ENCODE data around the gene TNFAIP1.

The TNFAIP1 gene

DNA sequence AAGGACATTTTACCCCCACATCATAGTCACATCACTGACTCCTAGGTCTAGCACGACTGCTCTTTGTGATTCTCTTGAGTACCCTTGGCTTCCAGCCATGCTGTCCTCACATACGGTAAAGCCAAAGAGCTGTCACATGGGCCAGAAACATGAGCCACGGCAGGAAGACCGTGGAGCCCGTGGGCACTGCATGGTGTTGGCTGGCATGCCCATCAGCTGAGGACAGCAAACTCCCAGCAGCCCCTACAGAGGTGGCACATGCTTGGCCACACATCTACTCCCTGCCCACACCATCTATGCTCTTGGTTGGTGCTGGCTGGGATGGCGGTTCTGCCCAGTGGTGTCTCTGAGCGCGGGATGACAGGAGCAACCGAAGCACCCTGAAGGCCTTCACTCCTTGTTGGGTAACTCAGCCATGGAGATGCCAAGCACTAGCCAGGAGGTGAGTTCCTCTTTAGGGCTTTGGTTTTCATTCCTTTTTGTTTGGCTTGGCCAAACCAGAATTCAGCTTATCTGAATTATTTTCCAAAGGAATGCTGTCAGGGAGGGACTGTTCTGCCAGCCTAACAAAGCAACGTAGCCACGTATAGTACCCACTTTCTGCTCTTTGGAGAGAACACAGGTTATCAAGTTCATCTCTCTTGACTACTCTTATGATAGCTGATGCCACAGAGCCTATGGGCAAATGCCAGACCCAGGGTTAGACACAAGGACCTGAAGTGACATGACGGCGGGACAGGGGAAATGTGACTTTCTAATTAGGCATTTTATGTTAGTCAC is 10.0 kb downstream of the TNFAIP1 start:
- no peak for DNase-seq (ENCODE audit: low read depth in 2 of 2)

- no peak for DNase-seq (ENCODE audit: low read depth in 2 of 2)
Observed at GRCh38 chr17:28346199-28346580, 10.6 kb downstream of the TNFAIP1 start.

DNA sequence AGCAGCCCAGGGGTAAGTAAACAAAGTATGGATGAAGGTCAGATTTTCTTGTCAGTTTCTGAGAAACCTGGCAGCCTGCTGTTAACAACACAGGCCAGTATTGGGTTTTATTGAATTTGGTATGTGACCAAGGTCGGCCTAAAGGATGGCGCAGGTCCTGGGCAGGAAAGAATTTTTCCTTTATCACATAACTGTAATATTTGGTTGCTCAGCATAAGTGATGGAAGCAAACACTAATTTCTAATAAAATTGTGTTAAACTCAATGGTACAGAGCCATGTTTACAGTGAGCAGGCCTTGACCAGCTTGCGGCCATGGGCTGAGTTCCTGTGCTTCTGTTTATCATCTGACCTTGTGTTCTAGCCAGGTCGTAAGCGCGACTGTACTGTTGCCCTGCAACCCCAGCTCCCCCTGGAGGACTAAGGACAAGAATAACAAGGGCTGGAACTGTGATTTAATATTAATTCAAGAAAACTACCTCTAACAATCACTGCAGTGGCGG is 11.2 kb downstream of the TNFAIP1 start:
- DNase-seq (ENCODE audit: low read depth in 2 of 2) = no peak

DNA sequence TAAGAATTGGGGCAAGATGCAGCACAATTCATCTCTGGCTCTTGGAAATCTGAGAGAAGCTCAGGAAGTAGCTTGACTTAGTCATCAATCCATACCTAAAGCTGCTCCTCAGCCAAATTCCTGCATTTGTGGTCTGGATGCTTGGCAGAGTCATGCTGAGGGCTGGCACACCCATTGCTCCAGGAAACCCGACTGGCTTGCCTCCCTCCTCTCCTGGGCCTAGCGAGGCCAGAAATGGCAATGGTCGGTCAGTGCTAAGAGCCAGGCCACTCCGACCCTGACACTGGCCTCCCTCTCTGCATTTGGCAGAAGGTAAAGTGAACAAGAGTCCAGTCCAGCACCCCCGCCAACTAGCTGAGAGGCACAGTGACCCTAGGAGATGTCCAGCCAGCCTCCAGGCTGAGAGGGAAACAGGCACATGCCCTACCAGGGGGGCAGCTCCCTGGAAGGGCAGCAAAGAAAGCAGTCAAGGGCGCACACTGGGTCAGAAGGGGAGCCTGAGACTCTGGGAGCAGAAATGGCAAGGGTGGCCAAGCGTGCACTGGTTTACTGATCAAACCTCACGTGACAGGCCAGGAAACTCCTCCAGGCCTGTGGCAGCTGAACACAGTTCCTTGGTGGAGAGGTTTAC is 11.8 kb downstream of the TNFAIP1 start:
- DNase-seq (ENCODE audit: low read depth in 2 of 2) = no peak

DNA sequence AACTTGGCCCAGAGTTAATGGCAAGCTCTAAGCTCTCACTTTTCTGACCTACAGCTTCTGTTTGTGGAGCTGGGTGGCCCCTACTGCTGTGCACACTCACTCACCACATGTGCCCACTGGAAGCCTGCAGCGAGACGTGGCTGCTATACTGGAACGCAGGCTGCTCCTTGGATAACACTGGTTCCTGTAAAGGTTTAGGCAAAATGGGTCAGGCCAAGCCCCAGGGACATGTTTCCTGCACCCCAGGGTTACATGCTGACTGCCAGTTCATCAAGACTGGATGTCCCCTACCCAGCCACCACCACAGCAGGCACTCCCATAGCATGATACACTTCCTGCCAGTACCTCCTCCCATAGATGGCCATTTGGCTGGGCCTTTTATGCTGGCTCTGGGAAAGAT is 13.4 kb downstream of the TNFAIP1 start:
- DNase-seq (ENCODE audit: low read depth in 2 of 2) = no peak

GRCh38 chr17:28350271-28350670 is 14.7 kb downstream of the TNFAIP1 start:
- no peak for DNase-seq (ENCODE audit: low read depth in 2 of 2)

DNA sequence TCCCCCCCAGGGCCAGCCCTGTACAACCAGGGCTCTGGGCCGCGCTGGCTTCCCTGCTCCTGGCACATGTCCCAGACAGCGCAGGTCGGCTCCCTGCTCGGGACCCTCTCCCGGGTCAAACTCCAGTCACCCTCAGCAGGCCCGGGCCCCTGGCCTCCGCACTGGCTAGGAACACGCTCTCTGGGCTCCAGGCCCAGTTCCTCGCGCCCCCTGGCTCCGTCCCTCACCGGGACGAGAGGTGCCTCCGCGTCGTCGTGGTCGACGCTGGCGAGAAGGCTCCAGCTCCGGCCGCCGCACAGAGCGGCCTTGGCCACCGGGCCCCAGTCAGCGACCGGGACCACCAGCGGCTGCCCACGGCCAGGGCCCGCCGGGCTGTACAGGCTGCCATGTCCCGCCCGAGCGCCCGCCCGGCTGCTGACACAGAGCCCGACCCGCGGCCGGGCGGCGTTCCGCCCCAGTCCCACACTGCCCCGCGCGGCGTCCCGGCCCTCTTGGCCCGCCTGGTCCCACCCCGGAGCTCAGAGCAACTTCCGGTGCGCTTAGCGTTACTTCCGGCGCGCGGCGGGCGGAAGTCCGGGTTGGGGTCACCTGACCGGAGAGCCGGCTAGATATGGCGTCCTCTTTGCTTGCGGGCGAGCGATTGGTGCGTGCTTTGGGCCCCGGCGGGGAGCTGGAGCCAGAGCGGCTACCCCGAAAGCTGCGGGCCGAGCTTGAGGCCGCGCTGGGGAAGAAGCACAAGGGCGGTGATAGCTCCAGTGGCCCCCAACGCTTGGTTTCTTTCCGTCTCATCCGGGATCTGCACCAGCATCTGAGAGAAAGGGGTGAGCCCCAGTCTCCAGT is 21.7 kb downstream of the TNFAIP1 start, which contains the start of gene POLDIP2:
Gene POLDIP2, minus strand, starts transcription at position 467 of the 840 bp plus-strand sequence. Its CDS starts 79 bp downstream, at position 388.
- DNase-seq (ENCODE audit: low read depth in 2 of 2) = peak; percentile 88 to 92

DNA sequence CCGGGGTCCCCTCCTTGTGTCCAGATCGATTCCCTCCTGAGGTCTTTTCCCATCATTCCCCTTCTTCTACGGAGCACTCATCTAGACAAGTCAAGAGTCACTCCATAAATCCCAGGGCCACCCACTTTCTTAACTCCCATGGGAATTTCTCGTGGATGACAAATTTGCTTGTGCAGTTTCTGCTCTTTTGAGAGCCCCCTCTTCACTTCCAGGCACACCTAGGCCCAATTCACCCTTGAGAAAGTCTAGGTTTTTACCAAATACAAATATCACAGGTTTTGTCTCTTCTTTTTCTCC is 22.3 kb downstream of the TNFAIP1 start:
- no peak for DNase-seq (ENCODE audit: low read depth in 2 of 2)

DNA sequence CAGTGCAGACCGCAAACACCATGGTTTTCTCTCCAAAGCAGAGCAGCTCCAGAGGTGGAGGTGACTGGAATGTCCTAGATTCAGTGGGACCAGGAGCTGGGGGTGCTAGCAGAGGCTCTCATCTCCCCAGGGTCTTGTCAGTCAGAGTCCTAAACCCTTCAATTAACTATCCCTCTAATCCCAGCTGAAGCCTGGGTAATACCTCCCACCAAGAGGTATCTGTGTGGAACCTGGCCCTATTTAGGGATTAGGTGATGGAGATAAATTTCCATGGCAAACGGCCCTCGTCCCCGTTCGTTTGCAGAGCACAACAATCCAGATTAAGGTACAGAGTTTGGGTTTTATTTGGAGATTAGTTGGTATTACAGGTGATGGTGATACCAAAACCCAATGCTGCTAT is 27.6 kb downstream of the TNFAIP1 start:
- DNase-seq (ENCODE audit: low read depth in 2 of 2) = no peak

GRCh38 chr17:28363776-28364650 is 28.5 kb downstream of the TNFAIP1 start:
- no peak for DNase-seq (ENCODE audit: low read depth in 2 of 2)

- no peak for DNase-seq (ENCODE audit: low read depth in 2 of 2)
Observed at GRCh38 chr17:28364665-28365363, 29.3 kb downstream of the TNFAIP1 start, which contains the start of gene SEBOX. Gene SEBOX, minus strand, starts transcription at chr17:28365199. Its CDS starts 48 bp downstream, at chr17:28365151.

GRCh38 chr17:28365487-28365886 is 29.9 kb downstream of the TNFAIP1 start:
- DNase-seq (ENCODE audit: low read depth in 2 of 2) = no peak

GRCh38 chr17:28366605-28367004 is 31.0 kb downstream of the TNFAIP1 start:
- DNase-seq (ENCODE audit: low read depth in 2 of 2) = no peak

GRCh38 chr17:28367641-28368305 is 32.2 kb downstream of the TNFAIP1 start:
- no peak for DNase-seq (ENCODE audit: low read depth in 2 of 2)

DNA sequence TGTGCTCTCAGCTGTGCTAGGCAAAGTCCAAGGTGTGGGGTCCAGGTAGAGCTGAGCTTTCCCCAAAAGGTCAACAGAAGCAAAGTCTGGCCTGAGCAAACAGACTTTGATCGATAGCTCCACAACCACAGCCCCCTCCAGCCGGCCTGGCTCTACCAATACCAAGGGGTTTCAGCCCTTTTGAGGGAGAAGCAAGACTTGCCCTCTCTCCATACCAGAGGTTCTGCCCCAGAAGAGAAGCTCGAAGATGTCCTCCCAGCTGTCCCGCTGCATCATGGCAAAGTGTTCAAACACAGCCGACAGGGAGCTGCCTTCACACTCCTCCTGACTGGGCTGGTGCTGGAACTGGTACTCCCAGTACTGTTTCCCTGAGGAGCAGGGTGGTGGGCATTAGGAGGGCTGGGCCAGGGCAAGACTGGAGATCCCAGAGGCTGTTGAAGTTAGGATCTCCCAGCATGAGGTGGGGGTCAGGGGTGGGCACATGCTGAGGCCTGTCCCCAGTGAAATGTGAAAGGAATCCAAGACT is 32.8 kb downstream of the TNFAIP1 start:
- no peak for DNase-seq (ENCODE audit: low read depth in 2 of 2)

GRCh38 chr17:28368915-28369683 is 33.5 kb downstream of the TNFAIP1 start:
- DNase-seq (ENCODE audit: low read depth in 2 of 2) = no peak

DNA sequence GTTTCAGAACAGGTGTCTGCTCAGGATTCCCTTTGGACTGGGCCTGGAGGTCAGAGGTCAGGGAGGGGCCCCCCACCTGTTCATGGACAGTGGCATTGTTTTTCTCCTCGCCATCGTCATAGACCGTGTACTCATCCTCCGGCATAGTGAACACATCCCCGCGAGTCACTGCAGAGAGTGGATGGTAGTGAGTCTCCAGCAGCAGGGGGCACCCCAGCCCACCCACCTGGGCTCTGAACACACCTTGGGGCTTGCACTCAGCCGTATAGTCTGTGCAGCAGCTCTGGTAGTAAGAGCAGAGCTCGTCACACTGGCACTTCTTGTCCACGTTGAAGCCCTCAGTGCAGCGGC is 34.1 kb downstream of the TNFAIP1 start:
- no peak for DNase-seq (ENCODE audit: low read depth in 2 of 2)

DNA sequence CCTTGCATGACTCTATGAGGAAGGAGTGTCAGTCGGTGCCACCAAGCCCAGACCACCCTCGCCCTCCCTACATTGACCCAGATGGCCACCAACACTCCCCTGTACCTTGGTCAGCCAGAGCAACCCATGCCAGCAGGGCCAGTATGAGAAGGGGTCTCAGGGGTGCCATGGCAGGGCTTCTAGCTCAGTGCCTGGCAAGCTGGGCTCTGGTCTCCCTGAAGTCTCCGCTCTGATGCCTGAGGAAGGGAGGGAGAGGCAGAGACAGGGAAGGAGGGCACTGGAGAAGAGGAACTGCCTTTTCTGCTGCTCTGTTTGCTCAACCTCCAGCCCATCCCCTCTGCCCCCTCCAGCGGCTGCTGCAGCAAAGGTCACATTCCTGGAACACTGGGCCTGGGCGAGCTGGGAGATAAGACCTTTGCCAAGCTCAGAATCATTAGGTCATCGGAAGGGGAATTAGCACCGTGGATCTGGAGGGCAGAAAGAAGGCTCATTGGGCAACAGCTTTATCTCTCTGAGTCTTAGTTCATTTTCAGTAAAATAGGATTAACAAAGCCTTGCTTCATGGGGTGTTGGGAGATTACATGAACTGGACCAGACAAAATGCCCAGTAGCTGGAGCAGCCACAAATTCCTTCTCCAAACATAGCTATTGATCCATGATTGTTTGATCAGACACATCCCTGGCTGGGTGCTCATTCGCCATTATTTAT is 34.6 kb downstream of the TNFAIP1 start, which contains the start of gene VTN:
Gene VTN, minus strand, starts transcription at position 273 of the 709 bp plus-strand sequence. Its CDS starts 104 bp downstream, at position 169.
- no peak for DNase-seq (ENCODE audit: low read depth in 2 of 2)

DNA sequence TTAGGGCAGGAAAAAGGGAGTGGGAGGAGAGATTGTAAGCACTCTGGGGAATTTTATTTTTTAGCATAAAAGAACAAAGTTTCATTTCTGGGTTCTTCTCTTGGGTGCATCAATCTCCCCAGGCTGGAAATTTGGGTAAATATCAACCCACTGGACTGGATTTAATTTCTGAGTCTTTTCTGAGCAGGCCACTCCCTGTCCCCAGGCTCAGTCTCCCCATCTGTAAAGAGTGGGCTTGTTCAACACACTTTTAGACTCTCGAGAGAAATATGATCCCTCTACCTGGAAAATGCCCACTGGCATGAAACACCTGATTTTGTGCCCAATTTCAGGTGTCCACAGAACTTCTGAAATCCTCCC is 35.2 kb downstream of the TNFAIP1 start:
- no peak for DNase-seq (ENCODE audit: low read depth in 2 of 2)
